Adrenal gland (tissue), 12 donors: ENCODE measurements around the gene POLE. TPM values are rescaled to one million over a fixed set of nuclear protein-coding genes. Genes with fewer than 3 reads are reported as not detected.

ENCODE experiments used
- DNase-seq, 7 donors: peaks; one replicate each; pipeline ENCODE4 v3.0.0-alpha.2; 2019 to 2020
- H3K27ac ChIP-seq, 5 donors: fragments of 200-600 bp; sonication (generic) in 4 of 5; 1 replicate in 3 of 5; 2 replicates in 2 of 5; pipeline versions ENCODE4 v1.5.1 to v1.8.0; 2016 to 2020; ENCODE audit warnings: mild to moderate bottlenecking in 1 of 5
- H3K27me3 ChIP-seq: fragments of 200-600 bp; 2 replicates; pipeline ENCODE4 v1.8.0; 2021
- H3K36me3 ChIP-seq, 2 donors: fragments of 200-600 bp; replicated peaks in 1 of 2; 1 replicate in 1 of 2; 2 replicates in 1 of 2; pipeline versions ENCODE4 v1.5.1 to v1.8.0; 2018 to 2022
- H3K4me1 ChIP-seq, 2 donors: fragments of 200-600 bp; replicated peaks in 1 of 2; 1 replicate in 1 of 2; 2 replicates in 1 of 2; pipeline versions ENCODE4 v1.5.1 to v1.8.0; 2018 to 2021
- H3K4me3 ChIP-seq, 4 donors: fragments of 200-600 bp; sonication (generic) in 3 of 4; one replicate each; pipeline ENCODE4 v1.5.1; 2016 to 2018
- H3K9me3 ChIP-seq, 3 donors: fragments of 200-600 bp; sonication (generic) in 1 of 3; replicated peaks in 1 of 3; 1 replicate in 2 of 3; 2 replicates in 1 of 3; pipeline versions ENCODE4 v1.5.1 to v1.8.0; 2016 to 2021
- CTCF ChIP-seq, 6 experiments: fragments of 450-650 bp in 4 of 6; fragments of 200-600 bp in 2 of 6; sonication (generic) in 1 of 6; IDR thresholded peaks; 1 replicate in 5 of 6; 2 replicates in 1 of 6; pipeline versions ENCODE4 v1.5.1 to v1.8.0; 2016 to 2021; ENCODE audit warnings: antibody characterized with exemption in 6 of 6, mild to moderate bottlenecking in 2 of 6, moderate library complexity in 1 of 6
- POLR2A ChIP-seq, 2 donors: fragments of 450-650 bp; IDR thresholded peaks; one replicate each; pipeline ENCODE4 v1.6.1; 2017; ENCODE audit warnings: antibody characterized with exemption in 2 of 2, mild to moderate bottlenecking in 2 of 2, moderate library complexity in 1 of 2
- WGBS, 4 donors: extraction: QIAGEN DNeasy Blood & Tissue Kit in 2 of 4; methylation state at CpG; one replicate each; pipeline versions ENCODE4 v1.1.5 to v1.1.7; 2013 to 2017; 5-methylcytosine and 5-hydroxymethylcytosine counted together
- intact Hi-C, 2 donors: fragments of 100-400 bp; cut with DNase I; formaldehyde crosslinking; loops; one replicate each; pipeline versions ENCODE4 v1.14.1 to v1.15.0; 2022 to 2023
- polyA plus RNA-seq, 3 donors: library from polyadenylated mRNA; stranded (reverse); fragments of 200-250 nt in 2 of 3; fragments of 350-450 nt in 1 of 3; fragmentation: Illumina TruSeq in 1 of 3; extraction: RNeasy Lipid Tissue Mini Kit (QIAGEN cat#74804) in 1 of 3; gene quantifications; one replicate each; pipeline ENCODE4 v1.2.3, GENCODE V29; 2013 to 2014
- total RNA-seq, 9 donors: library from RNA; depleted of rRNA in 4 of 9; stranded (reverse); fragments of >200 nt in 4 of 9; fragments of 120-200 nt in 1 of 9; fragmentation: NEBNext Ultra II Directional in 1 of 9; extraction: Animal tissue kit (Norgen Biotek cat#: 25700) in 1 of 9; gene quantifications; one replicate each; pipeline versions ENCODE4 v1.1.0 to v1.2.4, GENCODE V29; 2013 to 2023
- donor health status: healthy with polysubstance abuse.
- donor health status: Bipolar disorder and iron deficiency.
- donor health status: DM: yes; HTN: yes; CAD: no.
- donor health status: DM: no; HTN: no; CAD: no.
- donor health status: DM: no; HTN: no; CAD: no.
- donor health status: DM: yes; HTN: yes; CAD: no.

POLE gene
- total and polyA plus RNA-seq, 12 donors, result 4.0 to 43.2 (median 16.1) TPM

- TF ChIP-seq CTCF (IDR thresholded peaks at IDR 0.05) (no peak), POLR2A (IDR thresholded peaks at IDR 0.05) (no peak)
- no peak overlapping the region for H3K27ac ChIP-seq
- H3K4me1 ChIP-seq, result peaks cover 0 to 2% of the 10 kb centered on the region in 2 donors
- no peak for DNase-seq
- intact Hi-C loops, result no loop called here
- no peak overlapping the region for H3K4me3 ChIP-seq
- H3K9me3 ChIP-seq, result no peaks in the 10 kb centered on the region
- H3K27me3 ChIP-seq, result peaks cover 45% of the 10 kb centered on the region
- WGBS, 4 donors, result 60 to 86% (median 77%) methylated on average over 6 to 18 of the region's 18 CpGs
- no peaks in the 10 kb centered on the region for H3K36me3 ChIP-seq
Measured at GRCh38 chr12:132605892-132606291, 81.2 kb downstream of the POLE start.

- no peak for TF ChIP-seq CTCF (IDR thresholded peaks at IDR 0.05)
- no peak for TF ChIP-seq POLR2A (IDR thresholded peaks at IDR 0.05)
- H3K36me3 ChIP-seq, result no peaks in the 10 kb centered on the region
- WGBS, 4 donors, result 64 to 74% (median 64%) methylated on average over 10 to 16 of the region's 16 CpGs
- H3K27ac ChIP-seq, result peak overlapping the region in 1 of 5 donors; percentile 22
- DNase-seq, result no peak
- H3K4me3 ChIP-seq, result no peak overlapping the region
- intact Hi-C loops, result no loop called here
- peaks cover 0 to 6% of the 10 kb centered on the region in 2 donors for H3K4me1 ChIP-seq
- H3K27me3 ChIP-seq, result peaks cover 37% of the 10 kb centered on the region
- H3K9me3 ChIP-seq, result no peaks in the 10 kb centered on the region
Measured at GRCh38 chr12:132604668-132605441, 82.3 kb downstream of the POLE start.

- intact Hi-C loops, result no loop called here
- peak in 4 of 7 donors; percentile 36 to 69 (median 56) for DNase-seq
- Histone ChIP-seq H3K9me3 (no peaks in the 10 kb centered on the region), H3K36me3 (no peaks in the 10 kb centered on the region), H3K4me3 (peak overlapping the region in 1 of 4 donors; percentile 20), H3K27ac (peak overlapping the region in 3 of 5 donors; percentile 53 to 69 (median 64)), H3K27me3 (peaks cover 37% of the 10 kb centered on the region), H3K4me1 (peaks cover 0 to 6% of the 10 kb centered on the region in 2 donors)
- no peak for TF ChIP-seq CTCF (IDR thresholded peaks at IDR 0.05)
- no peak for TF ChIP-seq POLR2A (IDR thresholded peaks at IDR 0.05)
- WGBS, 4 donors, result 38 to 44% methylated on average over 26 of the region's 26 CpGs; no CpG with 5 or more reads in 2 of the 4 donors
Measured at GRCh38 chr12:132604151-132604618, 83.0 kb downstream of the POLE start.

GRCh38 chr12:132603240-132604150, 83.6 kb downstream of the POLE start:
- H3K4me1 ChIP-seq, result peaks cover 0 to 6% of the 10 kb centered on the region in 2 donors
- H3K27me3 ChIP-seq, result peaks cover 37% of the 10 kb centered on the region
- H3K9me3 ChIP-seq, result no peaks in the 10 kb centered on the region
- H3K4me3 ChIP-seq, result peak overlapping the region in 1 of 4 donors; percentile 20
- H3K27ac ChIP-seq, result peak overlapping the region in 3 of 5 donors; percentile 53 to 69 (median 64)
- no peaks in the 10 kb centered on the region for H3K36me3 ChIP-seq
- intact Hi-C loops, result no loop called here
- 35 to 83% (median 44%) methylated on average over 1 to 67 of the region's 67 CpGs for WGBS, 4 donors
- no peak for TF ChIP-seq POLR2A (IDR thresholded peaks at IDR 0.05)
- peak in 1 of 6 experiments; percentile 4 for TF ChIP-seq CTCF (IDR thresholded peaks at IDR 0.05)
- DNase-seq, result no peak
